Measurements from ENCODE around the gene AMH.

DNA sequence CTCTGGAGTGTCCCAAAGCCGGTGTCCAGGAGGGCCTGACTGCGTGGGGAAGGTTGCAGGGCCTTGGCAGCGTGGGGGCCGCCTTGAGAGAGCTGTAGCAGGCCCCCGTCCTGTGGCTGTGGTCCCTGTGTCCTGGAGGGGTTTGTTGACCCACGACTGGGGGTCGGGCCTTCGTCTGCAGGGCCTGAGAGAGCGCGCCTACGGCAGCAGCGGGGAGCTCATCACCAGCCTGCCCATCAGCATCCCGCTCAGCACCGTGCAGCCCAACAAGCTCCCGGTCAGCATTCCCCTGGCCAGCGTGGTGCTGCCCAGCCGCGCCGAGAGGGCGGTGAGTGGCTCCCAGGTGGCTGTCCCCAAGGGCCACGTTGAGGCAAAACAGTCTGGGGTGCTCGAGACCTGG lies 31.5 kb upstream of the AMH start:
- TF ChIP-seq, protein P1, sequence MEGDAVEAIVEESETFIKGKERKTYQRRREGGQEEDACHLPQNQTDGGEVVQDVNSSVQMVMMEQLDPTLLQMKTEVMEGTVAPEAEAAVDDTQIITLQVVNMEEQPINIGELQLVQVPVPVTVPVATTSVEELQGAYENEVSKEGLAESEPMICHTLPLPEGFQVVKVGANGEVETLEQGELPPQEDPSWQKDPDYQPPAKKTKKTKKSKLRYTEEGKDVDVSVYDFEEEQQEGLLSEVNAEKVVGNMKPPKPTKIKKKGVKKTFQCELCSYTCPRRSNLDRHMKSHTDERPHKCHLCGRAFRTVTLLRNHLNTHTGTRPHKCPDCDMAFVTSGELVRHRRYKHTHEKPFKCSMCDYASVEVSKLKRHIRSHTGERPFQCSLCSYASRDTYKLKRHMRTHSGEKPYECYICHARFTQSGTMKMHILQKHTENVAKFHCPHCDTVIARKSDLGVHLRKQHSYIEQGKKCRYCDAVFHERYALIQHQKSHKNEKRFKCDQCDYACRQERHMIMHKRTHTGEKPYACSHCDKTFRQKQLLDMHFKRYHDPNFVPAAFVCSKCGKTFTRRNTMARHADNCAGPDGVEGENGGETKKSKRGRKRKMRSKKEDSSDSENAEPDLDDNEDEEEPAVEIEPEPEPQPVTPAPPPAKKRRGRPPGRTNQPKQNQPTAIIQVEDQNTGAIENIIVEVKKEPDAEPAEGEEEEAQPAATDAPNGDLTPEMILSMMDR (conservative IDR thresholded peaks at IDR 0.05; ENCODE audit: low read length): no peak
- TF ChIP-seq EZH2phosphoT487 (IDR thresholded peaks at IDR 0.05; ENCODE audit: borderline replicate concordance): no peak

Measured in Loucy (cell line).